IMR-90 (cell line): ENCODE results near the gene UNC13A. TPM values are rescaled to one million over a fixed set of nuclear protein-coding genes. Genes with fewer than 3 reads are reported as not detected.

Experiments
- ATAC-seq: fragments of 200-7000 bp; cut with Tn5 transposase; 2 replicates; pipeline ENCODE4 v1.9.1; 2020; ENCODE audit warnings: low read depth, mild to moderate bottlenecking, moderate library complexity
- BruUV-seq: library from RNA; stranded (reverse); fragments of 400-500 nt; replicated peaks from 2 replicates; lab custom pipeline; 2021; lab: Mats Ljungman, UMichigan
- CTCF ChIA-PET: fragments of 300-600 bp; formaldehyde crosslinking; extraction: SDS; loops from one replicate; lab custom pipeline; 2021; ENCODE audit warnings: antibody characterized with exemption; lab: Yijun Ruan, JAX
- POLR2A ChIA-PET: fragments of 300-600 bp; sonication (Branson Sonifier 250); formaldehyde crosslinking; loops from one replicate; lab custom pipeline; 2022; ENCODE audit warnings: antibody characterized with exemption; ENCODE audit not compliant: unreplicated experiment; lab: Charles Lee
- DNase-seq: peaks from one replicate; pipeline ENCODE4 v3.0.0; 2013
- H2AFZ ChIP-seq: replicated peaks from 2 replicates; pipeline ENCODE3; 2013; ENCODE audit warnings: low read length, mild to moderate bottlenecking; ENCODE audit not compliant: poor library complexity
- H2AK5ac ChIP-seq: 2 replicates; pipeline ENCODE4 v1.6.1; 2013; ENCODE audit warnings: low read depth, low read length, inconsistent platforms
- H2AK9ac ChIP-seq: replicated peaks from 2 replicates; pipeline ENCODE3; 2013; ENCODE audit warnings: mild to moderate bottlenecking, low read depth, low read length, moderate library complexity; ENCODE audit not compliant: poor library complexity
- H2BK120ac ChIP-seq: 2 replicates; pipeline ENCODE4 v1.6.1; 2013; ENCODE audit warnings: low read depth, low read length, inconsistent platforms
- H2BK15ac ChIP-seq: 3 replicates; pipeline ENCODE4 v1.6.1; 2013; ENCODE audit warnings: low read depth, low read length, inconsistent platforms
- H2BK20ac ChIP-seq: 2 replicates; pipeline ENCODE4 v1.6.1; 2013; ENCODE audit warnings: low read depth, mild to moderate bottlenecking, inconsistent platforms, low read length, moderate library complexity
- H2BK5ac ChIP-seq: 2 replicates; pipeline ENCODE4 v1.6.1; 2013; ENCODE audit warnings: mild to moderate bottlenecking, low read depth, low read length, inconsistent platforms; ENCODE audit not compliant: poor library complexity, severe bottlenecking
- H3K14ac ChIP-seq: replicated peaks from 2 replicates; pipeline ENCODE4 v1.6.1; 2013; ENCODE audit warnings: low read depth, low read length, inconsistent platforms
- H3K18ac ChIP-seq: 2 replicates; pipeline ENCODE4 v1.6.1; 2013; ENCODE audit warnings: low read depth, low read length, control low read depth
- H3K23ac ChIP-seq: 2 replicates; pipeline ENCODE4 v1.6.1; 2013; ENCODE audit warnings: low read depth, low read length, inconsistent platforms
- H3K27ac ChIP-seq: 2 replicates; pipeline ENCODE4 v1.5.1; 2013; ENCODE audit warnings: mild to moderate bottlenecking, control low read depth, low read length; ENCODE audit not compliant: insufficient read depth
- H3K27me3 ChIP-seq: 2 replicates; pipeline ENCODE4 v1.6.1; 2013; ENCODE audit warnings: low read length; ENCODE audit not compliant: control insufficient read depth, insufficient read depth
- H3K36me3 ChIP-seq: 2 replicates; pipeline ENCODE4 v1.6.1; 2013; ENCODE audit warnings: low read length, mixed read lengths; ENCODE audit not compliant: control insufficient read depth, insufficient read depth
- H3K4ac ChIP-seq: 2 replicates; pipeline ENCODE4 v1.6.1; 2013; ENCODE audit warnings: low read depth, low read length, inconsistent platforms
- H3K4me1 ChIP-seq: 2 replicates; pipeline ENCODE4 v1.6.1; 2013; ENCODE audit warnings: low read length, mixed read lengths; ENCODE audit not compliant: control insufficient read depth, insufficient read depth
- H3K4me2 ChIP-seq: 2 replicates; pipeline ENCODE4 v1.6.1; 2013; ENCODE audit warnings: low read depth, mild to moderate bottlenecking, control low read depth, low read length, moderate library complexity
- H3K4me3 ChIP-seq: 2 replicates; pipeline ENCODE4 v1.5.1; 2013; ENCODE audit warnings: low read depth, mild to moderate bottlenecking, control low read depth, low read length, moderate library complexity; ENCODE audit not compliant: insufficient read depth
- H3K56ac ChIP-seq: 2 replicates; pipeline ENCODE4 v1.6.1; 2013; ENCODE audit warnings: low read length, inconsistent platforms; ENCODE audit not compliant: insufficient read depth; ENCODE audit errors: extremely low read depth
- H3K79me1 ChIP-seq, 2 experiments: 2 replicates each; pipeline ENCODE4 v1.6.1; 2013; ENCODE audit warnings: low read length in 2 of 2, inconsistent platforms in 1 of 2, low read depth in 1 of 2
- H3K9ac ChIP-seq: 2 replicates; pipeline ENCODE4 v1.6.1; 2013; ENCODE audit warnings: low read depth, low read length, control low read depth
- H3K9me1 ChIP-seq: 2 replicates; pipeline ENCODE4 v1.6.1; 2013; ENCODE audit warnings: low read length, inconsistent platforms; ENCODE audit not compliant: insufficient read depth
- H3K9me3 ChIP-seq: 2 replicates; pipeline ENCODE4 v1.6.1; 2013; ENCODE audit warnings: low read length; ENCODE audit not compliant: control insufficient read depth, insufficient read depth
- H4K20me1 ChIP-seq: 2 replicates; pipeline ENCODE4 v1.6.1; 2013; ENCODE audit warnings: low read length, inconsistent platforms; ENCODE audit not compliant: insufficient read depth
- H4K5ac ChIP-seq: 2 replicates; pipeline ENCODE4 v1.6.1; 2013; ENCODE audit warnings: mild to moderate bottlenecking, low read depth, low read length, control low read depth
- H4K8ac ChIP-seq, 2 experiments: 2 replicates each; pipeline ENCODE4 v1.6.1; 2013; ENCODE audit warnings: low read depth in 2 of 2, low read length in 2 of 2, control low read depth in 1 of 2, inconsistent platforms in 1 of 2
- H4K91ac ChIP-seq: 2 replicates; pipeline ENCODE4 v1.6.1; 2013; ENCODE audit warnings: low read depth, low read length, inconsistent platforms; ENCODE audit not compliant: insufficient read depth
- BHLHE40 ChIP-seq: fragments of 150-350 bp; IDR thresholded peaks from 2 replicates; pipeline ENCODE4 v1.6.1; 2016; ENCODE audit warnings: mild to moderate bottlenecking, low read depth, low read length
- CHD1 ChIP-seq: IDR thresholded peaks from 2 replicates; pipeline ENCODE4 v1.6.1; 2012; ENCODE audit warnings: low read depth, low read length, improper control_type of control experiment
- CTCF ChIP-seq: conservative IDR thresholded peaks from 2 replicates; pipeline ENCODE4 v1.5.1; 2012; ENCODE audit warnings: mild to moderate bottlenecking, low read depth, low read length, improper control_type of control experiment
- FOS ChIP-seq: fragments of 150-350 bp; IDR thresholded peaks from 2 replicates; pipeline ENCODE4 v1.6.1; 2016; ENCODE audit warnings: low read depth, low read length
- MAZ ChIP-seq: IDR thresholded peaks from 2 replicates; pipeline ENCODE4 v1.6.1; 2012; ENCODE audit warnings: low read depth, mild to moderate bottlenecking, low read length, improper control_type of control experiment, moderate library complexity, borderline replicate concordance
- MXI1 ChIP-seq: IDR thresholded peaks from 2 replicates; pipeline ENCODE4 v1.6.1; 2012; ENCODE audit warnings: low read depth, mild to moderate bottlenecking, low read length, moderate library complexity, borderline replicate concordance
- NFE2L2 ChIP-seq: fragments of 150-350 bp; IDR thresholded peaks from 2 replicates; pipeline ENCODE4 v1.6.1; 2016; ENCODE audit warnings: low read depth, mild to moderate bottlenecking, low read length
- POLR2A ChIP-seq: IDR thresholded peaks from 2 replicates; pipeline ENCODE4 v1.6.1; 2012; ENCODE audit warnings: mild to moderate bottlenecking, low read depth, low read length
- RAD21 ChIP-seq: IDR thresholded peaks from 2 replicates; pipeline ENCODE4 v1.6.1; 2012; ENCODE audit warnings: low read length, improper control_type of control experiment
- RCOR1 ChIP-seq: IDR thresholded peaks from 2 replicates; pipeline ENCODE4 v1.6.1; 2012; ENCODE audit warnings: mild to moderate bottlenecking, low read length, improper control_type of control experiment; ENCODE audit not compliant: insufficient replicate concordance
- RFX5 ChIP-seq: IDR thresholded peaks from 2 replicates; pipeline ENCODE4 v1.8.0; 2012; ENCODE audit warnings: low read depth, mild to moderate bottlenecking, low read length, moderate library complexity
- SMC3 ChIP-seq: fragments of 150-350 bp; IDR thresholded peaks from 2 replicates; pipeline ENCODE4 v1.6.1; 2016; ENCODE audit warnings: low read depth, mild to moderate bottlenecking, antibody characterized with exemption, low read length, moderate library complexity
- WGBS, 2 experiments: methylation state at CpG; one replicate each; pipeline versions ENCODE4 v1.1.5 to v1.1.7; 2013; ENCODE audit warnings: missing lambda C conversion rate in 2 of 2; ENCODE audit not compliant: insufficient read length in 1 of 2; ENCODE audit errors: extremely low coverage in 2 of 2; 5-methylcytosine and 5-hydroxymethylcytosine counted together
- dilution Hi-C: fragments of 300-500 bp; cut with HindIII; formaldehyde crosslinking; loops from one replicate; pipeline ENCODE4 v1.14.3; 2018; ENCODE audit warnings: low sequenced_read_pairs; ENCODE audit not compliant: unreplicated experiment
- in situ Hi-C: fragments of 300-500 bp; cut with MboI; formaldehyde crosslinking; loops from 3 replicates; pipeline ENCODE4 v1.14.3; 2019; ENCODE audit warnings: low sequenced_read_pairs, inconsistent platforms, mixed read lengths
- intact Hi-C: fragments of 100-400 bp; cut with micrococcal nuclease; formaldehyde crosslinking; loops from 2 replicates; pipeline ENCODE4 v1.10.0; 2022
- polyA plus RNA-seq, 3 experiments: library from polyadenylated mRNA; depleted of rRNA; stranded (reverse); fragments of >200 nt; gene quantifications; 2 replicates each; pipeline ENCODE4 v1.2.3, GENCODE V29; 2012; ENCODE audit warnings: low replicate concordance in 1 of 3
- total RNA-seq: library from RNA; depleted of rRNA; stranded (reverse); fragments of >200 nt; gene quantifications from 2 replicates; pipeline ENCODE4 v1.2.3, GENCODE V29; 2012
- TF ChIP-seq, protein P1 (sequence below): fragments of 150-350 bp; IDR thresholded peaks from 2 replicates; pipeline ENCODE4 v1.6.1; 2016; ENCODE audit warnings: low read depth, mild to moderate bottlenecking, low read length, moderate library complexity, borderline replicate concordance
- TF ChIP-seq, protein P2 (sequence below): fragments of 150-350 bp; IDR thresholded peaks from 2 replicates; pipeline ENCODE4 v1.6.1; 2017; ENCODE audit warnings: mild to moderate bottlenecking, antibody characterized with exemption, low read length, low read depth

Gene UNC13A
- total and polyA plus RNA-seq, 2 of the 4 experiments (the other 2 are of a cell fraction): 0.18 to 0.22 TPM

DNA sequence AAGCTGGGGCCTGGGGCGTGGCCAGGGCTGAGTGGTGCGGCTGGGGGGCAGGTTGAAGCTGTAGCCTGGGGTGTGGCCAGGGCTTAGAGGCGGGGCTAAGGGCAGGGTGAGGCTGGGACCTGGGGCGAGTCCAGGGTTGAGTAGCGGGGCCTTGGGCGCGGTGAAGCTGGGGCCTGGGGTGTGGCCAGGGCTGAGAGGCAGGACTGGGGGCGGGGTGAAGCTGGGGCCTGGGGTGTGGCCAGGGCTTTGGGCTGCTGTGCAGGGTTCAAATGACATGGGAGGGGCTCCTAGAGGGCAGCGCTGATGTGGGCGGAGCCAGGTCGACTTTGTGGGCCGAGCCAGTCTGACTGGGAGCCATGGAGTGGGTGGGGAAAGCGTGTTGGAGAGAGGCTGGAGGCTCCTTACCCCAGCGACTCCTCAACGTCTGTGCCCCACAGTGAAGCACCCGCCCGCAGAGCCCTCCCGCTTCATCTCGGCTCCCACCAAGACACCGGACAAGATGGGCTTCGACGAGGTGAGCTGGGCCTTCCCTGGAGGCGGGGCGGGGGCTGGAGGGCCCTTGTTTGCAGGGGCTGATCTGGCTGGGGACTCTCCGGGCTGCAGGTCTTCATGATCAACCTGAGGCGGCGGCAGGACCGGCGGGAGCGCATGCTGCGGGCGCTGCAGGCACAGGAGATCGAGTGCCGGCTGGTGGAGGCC lies 111.2 kb downstream of the UNC13A start:
- Histone ChIP-seq H3K23ac (no peak overlapping the region), H3K14ac (no peak overlapping the region), H3K4me3 (no peak overlapping the region), H3K9ac (no peak overlapping the region), H3K4ac (no peak overlapping the region), H3K4me2 (no peak overlapping the region), H3K9me3 (no peaks in the 10 kb centered on the region), H3K9me1 (peaks cover 8% of the 10 kb centered on the region; the same call in 1 of the 2 replicates), H2BK20ac (no peak overlapping the region), H2AK9ac (no peak overlapping the region), H3K79me1 (peaks cover 9 to 21% of the 10 kb centered on the region in 2 experiments; a peak in 2 of 4 replicates), H2AFZ (no peak overlapping the region), H2BK15ac (no peak overlapping the region), H3K36me3 (peaks cover 51% of the 10 kb centered on the region), H4K5ac (no peak overlapping the region), H3K27me3 (no peaks in the 10 kb centered on the region), H4K8ac (no peak overlapping the region), H4K91ac (no peak overlapping the region), H3K4me1 (no peaks in the 10 kb centered on the region), H3K56ac (no peak overlapping the region), H3K27ac (no peak overlapping the region), H2BK120ac (no peak overlapping the region), H2AK5ac (no peak overlapping the region), H2BK5ac (no peak overlapping the region), H3K18ac (no peak overlapping the region), H4K20me1 (peaks cover 23% of the 10 kb centered on the region)
- BruUV-seq: no TSS peak
- intact Hi-C loops (no loop called here), dilution Hi-C loops (no loop called here), in situ Hi-C loops (no loop called here)
- POLR2A ChIA-PET: interaction anchor here (0.6 kb wide), 1 partner anchor 982 kb away, joined by 4 read pairs; no protein-coding TSS in a partner anchor
- TF ChIP-seq MXI1: no peak
- TF ChIP-seq BHLHE40: no peak
- TF ChIP-seq FOS: no peak
- TF ChIP-seq CTCF: no peak
- TF ChIP-seq, protein P1, sequence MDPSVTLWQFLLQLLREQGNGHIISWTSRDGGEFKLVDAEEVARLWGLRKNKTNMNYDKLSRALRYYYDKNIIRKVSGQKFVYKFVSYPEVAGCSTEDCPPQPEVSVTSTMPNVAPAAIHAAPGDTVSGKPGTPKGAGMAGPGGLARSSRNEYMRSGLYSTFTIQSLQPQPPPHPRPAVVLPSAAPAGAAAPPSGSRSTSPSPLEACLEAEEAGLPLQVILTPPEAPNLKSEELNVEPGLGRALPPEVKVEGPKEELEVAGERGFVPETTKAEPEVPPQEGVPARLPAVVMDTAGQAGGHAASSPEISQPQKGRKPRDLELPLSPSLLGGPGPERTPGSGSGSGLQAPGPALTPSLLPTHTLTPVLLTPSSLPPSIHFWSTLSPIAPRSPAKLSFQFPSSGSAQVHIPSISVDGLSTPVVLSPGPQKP: no peak
- TF ChIP-seq RFX5: no peak
- TF ChIP-seq POLR2A: no peak
- no peak for TF ChIP-seq RCOR1
- TF ChIP-seq SMC3: no peak
- no peak for TF ChIP-seq NFE2L2
- no peak for TF ChIP-seq RAD21
- TF ChIP-seq MAZ: no peak
- TF ChIP-seq, protein P2, sequence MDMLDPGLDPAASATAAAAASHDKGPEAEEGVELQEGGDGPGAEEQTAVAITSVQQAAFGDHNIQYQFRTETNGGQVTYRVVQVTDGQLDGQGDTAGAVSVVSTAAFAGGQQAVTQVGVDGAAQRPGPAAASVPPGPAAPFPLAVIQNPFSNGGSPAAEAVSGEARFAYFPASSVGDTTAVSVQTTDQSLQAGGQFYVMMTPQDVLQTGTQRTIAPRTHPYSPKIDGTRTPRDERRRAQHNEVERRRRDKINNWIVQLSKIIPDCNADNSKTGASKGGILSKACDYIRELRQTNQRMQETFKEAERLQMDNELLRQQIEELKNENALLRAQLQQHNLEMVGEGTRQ: no peak
- no peak for TF ChIP-seq CHD1
- 68% methylated on average over 16 of the region's 34 CpGs; no CpG with 5 or more reads in 1 of the 2 experiments for WGBS, 2 experiments
- ATAC-seq: no peak
- no peak for DNase-seq
- CTCF ChIA-PET: no interaction called here
